Dermis microvascular lymphatic vessel endothelial cell (primary cell): Measurements from ENCODE around the gene RFX4. TPM values are rescaled to one million over a fixed set of nuclear protein-coding genes. Genes with fewer than 3 reads are reported as not detected.

Source experiments
- DNase-seq, 2 donors: peaks; one replicate each; pipeline versions ENCODE4 v3.0.0 to v3.0.0-alpha.2; 2010; ENCODE audit warnings: low read depth in 2 of 2
- total RNA-seq: library from RNA; depleted of rRNA; stranded (reverse); fragments of >200 nt; gene quantifications from 2 replicates; pipeline ENCODE4 v1.2.1, GENCODE V29; 2014

RFX4 gene
- total RNA-seq, 1 donor from 2014 or later: not detected

DNA sequence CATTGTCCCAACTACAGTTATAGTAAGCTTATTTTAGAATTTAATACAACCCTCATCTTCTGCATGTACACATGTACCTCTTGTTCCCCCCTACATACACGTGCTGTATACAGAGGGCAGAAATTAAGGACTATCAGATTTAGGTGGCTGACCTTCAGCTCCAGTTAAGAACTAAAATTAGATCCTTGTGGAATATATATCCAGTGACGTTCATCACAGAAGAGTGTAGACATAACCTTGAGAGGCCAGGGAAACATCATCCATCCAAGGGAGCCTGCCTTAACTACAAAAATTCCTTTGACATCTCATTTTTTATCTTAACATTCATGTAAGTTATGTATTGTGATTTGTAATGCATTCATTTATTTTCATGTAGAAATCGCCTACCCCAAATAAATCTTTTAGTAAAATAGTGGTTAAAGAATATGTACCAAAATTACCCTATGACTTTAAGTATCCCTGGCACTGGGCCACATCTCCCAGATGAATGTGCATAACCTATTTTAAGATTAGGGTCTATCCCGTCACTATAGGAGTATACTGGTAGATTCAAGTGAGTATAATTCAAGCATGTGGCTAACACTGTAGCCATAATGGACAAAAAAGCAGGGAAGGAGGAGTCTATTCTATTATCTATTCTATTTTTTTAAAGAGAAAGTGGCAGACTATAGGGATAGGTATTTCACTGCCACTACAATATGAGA lies 219.2 kb downstream of the RFX4 start:
- DNase-seq: no peak

DNA sequence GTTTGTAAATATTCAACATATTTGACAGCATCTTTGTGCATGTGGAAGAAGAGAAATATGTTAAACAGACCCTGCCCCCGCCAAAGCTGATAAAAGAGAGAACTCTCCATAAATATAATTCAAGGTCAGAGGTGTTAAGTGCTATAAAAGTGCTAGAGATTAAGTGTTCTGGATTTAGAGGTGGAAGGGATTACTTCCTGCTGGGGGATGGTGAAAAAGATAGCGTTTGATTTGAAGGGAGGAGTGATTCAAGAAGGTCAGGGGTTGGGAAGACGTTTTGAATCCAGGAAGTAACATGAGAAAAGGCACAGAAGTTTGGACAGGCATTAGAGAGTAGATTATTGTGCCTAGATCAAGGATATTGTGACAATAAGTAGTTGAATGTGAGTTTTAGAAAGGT lies 221.9 kb downstream of the RFX4 start:
- DNase-seq: no peak

Other genes with a start within 250 kb of the RFX4 start
- gene POLR3B, start 225.3 kb upstream of the RFX4 start, total RNA-seq: 5.9 and 6.4 TPM in 2 replicates
- 8.2 and 10.6 TPM in 2 replicates for gene RIC8B, start 191.7 kb downstream of the RFX4 start, total RNA-seq